ENCODE measurements around the gene GSX1. TPM values are rescaled to one million over a fixed set of nuclear protein-coding genes. Genes with fewer than 3 reads are reported as not detected.

The GSX1 gene
- total RNA-seq, 2 experiments from 2014 or later = not detected

DNA sequence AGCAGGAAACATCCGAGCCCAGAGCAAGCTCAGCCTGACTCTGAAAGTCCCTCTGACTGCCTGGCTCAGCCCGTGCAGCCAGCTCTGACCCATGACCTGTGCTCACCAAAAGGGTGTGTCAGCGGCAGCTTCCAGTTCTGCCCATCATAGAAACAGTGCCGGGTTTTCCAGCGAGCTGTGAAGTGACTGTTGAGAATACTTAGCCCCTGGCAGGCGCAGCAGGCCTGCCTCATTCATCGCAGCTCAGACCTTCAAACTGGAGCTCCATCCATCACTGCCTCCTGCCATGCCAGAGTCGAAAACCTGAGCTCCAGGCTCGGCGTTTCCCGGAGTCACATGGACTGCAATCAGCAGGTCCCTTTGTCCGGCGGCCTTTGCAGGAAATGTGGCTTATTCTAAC is 16.3 kb upstream of the GSX1 start:
- CTCF ChIA-PET = interaction anchor here (1.1 kb wide), 1 partner anchor 51 kb away, joined by 3 read pairs; no protein-coding TSS in a partner anchor
- peaks cover 16% of the 10 kb centered on the region for H3K27me3 Mint-ChIP-seq
- POLR2A ChIA-PET = no interaction called here
- no peaks in the 10 kb centered on the region for H3K36me3 Mint-ChIP-seq (ENCODE audit: low read depth)
- intact Hi-C loops (cut with micrococcal nuclease) = no loop called here
- TF ChIP-seq, protein P1, sequence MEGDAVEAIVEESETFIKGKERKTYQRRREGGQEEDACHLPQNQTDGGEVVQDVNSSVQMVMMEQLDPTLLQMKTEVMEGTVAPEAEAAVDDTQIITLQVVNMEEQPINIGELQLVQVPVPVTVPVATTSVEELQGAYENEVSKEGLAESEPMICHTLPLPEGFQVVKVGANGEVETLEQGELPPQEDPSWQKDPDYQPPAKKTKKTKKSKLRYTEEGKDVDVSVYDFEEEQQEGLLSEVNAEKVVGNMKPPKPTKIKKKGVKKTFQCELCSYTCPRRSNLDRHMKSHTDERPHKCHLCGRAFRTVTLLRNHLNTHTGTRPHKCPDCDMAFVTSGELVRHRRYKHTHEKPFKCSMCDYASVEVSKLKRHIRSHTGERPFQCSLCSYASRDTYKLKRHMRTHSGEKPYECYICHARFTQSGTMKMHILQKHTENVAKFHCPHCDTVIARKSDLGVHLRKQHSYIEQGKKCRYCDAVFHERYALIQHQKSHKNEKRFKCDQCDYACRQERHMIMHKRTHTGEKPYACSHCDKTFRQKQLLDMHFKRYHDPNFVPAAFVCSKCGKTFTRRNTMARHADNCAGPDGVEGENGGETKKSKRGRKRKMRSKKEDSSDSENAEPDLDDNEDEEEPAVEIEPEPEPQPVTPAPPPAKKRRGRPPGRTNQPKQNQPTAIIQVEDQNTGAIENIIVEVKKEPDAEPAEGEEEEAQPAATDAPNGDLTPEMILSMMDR (IDR thresholded peaks at IDR 0.05) = no peak
- H3K27ac Mint-ChIP-seq = no peak overlapping the region
- DNase-seq (no peak), ATAC-seq (no peak)
- no peak overlapping the region for H3K4me3 Mint-ChIP-seq
- H3K4me1 Mint-ChIP-seq (ENCODE audit: low read depth) = no peaks in the 10 kb centered on the region
- H3K9me3 Mint-ChIP-seq = no peaks in the 10 kb centered on the region

DNA sequence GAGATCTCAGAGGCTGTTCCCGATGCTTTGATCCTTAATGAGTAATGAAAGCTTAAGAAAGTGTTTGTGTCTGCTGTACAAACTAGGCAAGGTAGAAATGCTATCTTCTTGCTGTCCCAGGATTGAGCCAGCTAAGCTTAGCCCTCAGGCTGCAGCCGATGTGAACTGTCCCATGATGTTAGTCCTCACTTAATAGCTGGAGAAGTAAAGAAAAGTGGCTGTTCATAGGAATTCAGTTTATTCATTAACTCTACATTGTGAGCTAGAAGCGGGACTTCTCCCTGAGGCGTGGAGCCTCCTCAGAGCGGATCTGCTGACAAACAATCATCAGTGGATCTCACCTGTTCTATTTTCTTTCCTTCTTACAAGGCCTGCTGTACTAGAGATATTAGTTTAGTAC is 10.1 kb upstream of the GSX1 start:
- H3K4me1 Mint-ChIP-seq (ENCODE audit: low read depth) = no peaks in the 10 kb centered on the region
- POLR2A ChIA-PET = no interaction called here
- CTCF ChIA-PET = interaction anchor here (1.4 to 3.0 kb wide), 3 partner anchors 11 to 49 kb away, joined by 3 to 10 read pairs (median 5); no protein-coding TSS in a partner anchor

DNA sequence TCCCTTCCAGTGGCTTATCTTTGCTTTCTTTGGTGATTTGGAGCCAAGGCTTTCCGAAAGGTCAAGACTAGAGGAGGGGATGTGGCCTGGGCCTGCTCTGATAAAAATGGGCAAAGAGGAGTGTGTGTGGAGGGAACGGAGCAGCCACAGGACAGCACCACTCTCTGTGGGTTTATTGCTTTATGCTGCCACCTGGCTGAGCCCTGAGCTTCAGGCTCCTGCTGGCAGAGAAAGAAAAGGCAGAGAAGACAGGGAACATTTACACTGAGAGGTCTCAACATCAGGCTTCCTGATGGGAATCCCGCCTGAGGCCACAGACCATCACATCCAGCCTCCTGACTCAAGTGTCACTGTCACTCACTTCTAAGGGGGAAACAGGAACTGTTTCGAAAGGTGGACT is 9.2 kb upstream of the GSX1 start:
- no peaks in the 10 kb centered on the region for H3K9me3 Mint-ChIP-seq
- POLR2A ChIA-PET = no interaction called here
- TF ChIP-seq, protein P1 (IDR thresholded peaks at IDR 0.05) = no peak
- ATAC-seq (no peak), DNase-seq (no peak)
- no peaks in the 10 kb centered on the region for H3K36me3 Mint-ChIP-seq (ENCODE audit: low read depth)
- CTCF ChIA-PET = interaction anchor here (0.8 to 3.0 kb wide), 4 partner anchors 12 to 48 kb away, joined by 3 to 10 read pairs (median 4); no protein-coding TSS in a partner anchor
- H3K4me3 Mint-ChIP-seq = no peak overlapping the region
- no peak overlapping the region for H3K27ac Mint-ChIP-seq
- peaks cover 24% of the 10 kb centered on the region for H3K27me3 Mint-ChIP-seq
- no peaks in the 10 kb centered on the region for H3K4me1 Mint-ChIP-seq (ENCODE audit: low read depth)
- intact Hi-C loops (cut with micrococcal nuclease) = no loop called here

More for the DNA sequence above, 10.1 kb upstream of the GSX1 start:
- H3K4me3 Mint-ChIP-seq = no peak overlapping the region
- DNase-seq (no peak), ATAC-seq (no peak)
- peaks cover 19% of the 10 kb centered on the region for H3K27me3 Mint-ChIP-seq
- no peak overlapping the region for H3K27ac Mint-ChIP-seq
- TF ChIP-seq, protein P1 (IDR thresholded peaks at IDR 0.05) = no peak
- intact Hi-C loops (cut with micrococcal nuclease) = no loop called here
- H3K36me3 Mint-ChIP-seq (ENCODE audit: low read depth) = no peaks in the 10 kb centered on the region
- H3K9me3 Mint-ChIP-seq = no peaks in the 10 kb centered on the region

DNA sequence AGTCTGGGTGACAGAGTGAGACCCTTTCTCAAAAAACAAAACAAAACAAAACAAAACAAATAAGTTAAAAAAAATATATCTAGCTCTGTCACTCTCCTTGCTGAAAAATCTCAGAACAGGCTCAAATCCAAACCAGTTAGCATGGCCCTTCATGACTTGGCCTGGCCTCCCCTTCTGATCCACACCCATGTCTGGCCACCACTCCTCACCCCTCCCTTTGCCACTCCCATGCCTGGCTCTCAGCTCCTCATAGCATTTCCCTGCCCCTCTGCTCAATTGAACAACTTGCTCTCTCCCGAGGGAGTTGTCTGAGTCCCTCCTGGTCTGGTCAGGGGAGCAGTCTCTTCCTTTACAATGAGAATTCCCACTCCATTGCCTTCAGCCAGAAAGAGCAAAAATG is 4.0 kb upstream of the GSX1 start:
- Mint-ChIP-seq H3K36me3 (ENCODE audit: low read depth) (peaks cover 2% of the 10 kb centered on the region), H3K4me3 (no peak overlapping the region), H3K27ac (no peak overlapping the region), H3K9me3 (no peaks in the 10 kb centered on the region), H3K27me3 (peaks cover 47% of the 10 kb centered on the region), H3K4me1 (ENCODE audit: low read depth) (peaks cover 29% of the 10 kb centered on the region)
- ATAC-seq = no peak
- DNase-seq = no peak
- ChIA-PET POLR2A (no interaction called here), CTCF (interaction anchor here (2.1 to 3.7 kb wide), 2 partner anchors 39 to 426 kb away, joined by 6 to 18 read pairs; no protein-coding TSS in a partner anchor)
- TF ChIP-seq, protein P1 (IDR thresholded peaks at IDR 0.05) = no peak
- intact Hi-C loops (cut with micrococcal nuclease) = no loop called here

DNA sequence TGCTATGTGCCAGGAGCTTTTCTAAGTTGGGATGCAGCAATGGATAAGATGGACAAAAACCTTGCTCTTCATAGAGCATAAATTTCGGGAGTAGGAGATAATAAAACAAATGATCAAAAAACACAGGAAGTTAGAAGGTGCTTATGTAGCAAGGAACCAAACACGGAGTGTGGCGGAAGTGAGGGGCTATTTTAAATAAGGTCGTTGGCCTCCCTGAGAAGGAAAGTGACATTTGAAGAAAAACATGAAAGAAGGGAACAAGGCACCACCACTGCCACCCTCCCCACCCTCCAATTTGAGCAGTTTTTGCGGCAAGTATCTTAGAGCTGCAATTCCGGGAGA is 3.2 kb upstream of the GSX1 start:
- peak; percentile 45 for ATAC-seq
- H3K9me3 Mint-ChIP-seq = no peaks in the 10 kb centered on the region

More for the DNA sequence above, 3.2 kb upstream of the GSX1 start:
- Mint-ChIP-seq H3K27ac (peak overlapping the region; percentile 23), H3K36me3 (ENCODE audit: low read depth) (peaks cover 2% of the 10 kb centered on the region), H3K27me3 (peaks cover 53% of the 10 kb centered on the region), H3K4me3 (peak overlapping the region; percentile 58), H3K4me1 (ENCODE audit: low read depth) (peaks cover 32% of the 10 kb centered on the region)
- POLR2A ChIA-PET = no interaction called here
- TF ChIP-seq, protein P1 (IDR thresholded peaks at IDR 0.05) = no peak
- peak; percentile 41 for DNase-seq
- CTCF ChIA-PET = interaction anchor here (1.4 to 3.7 kb wide), 3 partner anchors 38 to 427 kb away, joined by 4 to 18 read pairs (median 6); no protein-coding TSS in a partner anchor
- intact Hi-C loops (cut with micrococcal nuclease) = no loop called here
